ENCODE results near the gene DUSP15. TPM values are rescaled to one million over a fixed set of nuclear protein-coding genes. Genes with fewer than 3 reads are reported as not detected.
A peak's percentile ranks its signal among the peaks of the same experiment; 100 is the strongest.

Gene DUSP15
- total and polyA plus RNA-seq, 12 donors = 2.4 to 17.6 (median 6.1) TPM

DNA sequence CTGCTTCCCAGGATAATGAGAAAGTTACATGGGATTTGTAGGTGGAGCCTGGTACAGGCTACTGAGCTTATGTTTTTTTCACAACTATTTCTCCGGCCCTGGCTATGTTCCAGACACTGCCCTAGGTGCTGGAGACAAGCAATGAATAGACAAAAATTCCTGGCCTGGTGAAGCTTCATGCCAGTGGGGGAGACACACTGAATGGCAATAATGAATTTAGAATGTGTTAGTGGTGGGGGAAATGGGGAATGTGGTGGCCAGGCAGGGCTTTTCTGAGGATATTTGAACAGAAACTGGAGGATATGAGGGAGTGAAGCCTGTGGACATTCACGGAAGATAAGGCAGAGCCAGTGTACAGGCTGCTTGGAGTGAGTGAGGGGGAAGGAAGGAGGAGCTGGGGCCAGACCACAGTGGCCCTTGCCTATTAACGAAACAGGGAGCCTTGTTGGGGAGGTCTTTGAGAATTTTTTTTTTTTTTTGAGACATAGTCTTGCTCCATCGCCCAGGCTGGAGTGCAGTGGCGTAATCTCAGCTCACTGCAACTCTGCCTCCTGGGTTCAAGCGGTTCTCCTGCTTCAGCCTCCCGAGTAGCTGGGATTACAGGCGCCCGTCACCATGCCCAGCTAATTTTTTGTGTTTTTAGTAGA, 31.6 kb downstream of the DUSP15 start:
- intact Hi-C loops (cut with DNase I) = no loop called here
- H3K27ac ChIP-seq = peak overlapping the region in 1 of 5 donors; percentile 50
- DNase-seq = peak in 1 of 7 donors; percentile 31
- no peak for TF ChIP-seq POLR2A (IDR thresholded peaks at IDR 0.05)
- TF ChIP-seq, protein P1, sequence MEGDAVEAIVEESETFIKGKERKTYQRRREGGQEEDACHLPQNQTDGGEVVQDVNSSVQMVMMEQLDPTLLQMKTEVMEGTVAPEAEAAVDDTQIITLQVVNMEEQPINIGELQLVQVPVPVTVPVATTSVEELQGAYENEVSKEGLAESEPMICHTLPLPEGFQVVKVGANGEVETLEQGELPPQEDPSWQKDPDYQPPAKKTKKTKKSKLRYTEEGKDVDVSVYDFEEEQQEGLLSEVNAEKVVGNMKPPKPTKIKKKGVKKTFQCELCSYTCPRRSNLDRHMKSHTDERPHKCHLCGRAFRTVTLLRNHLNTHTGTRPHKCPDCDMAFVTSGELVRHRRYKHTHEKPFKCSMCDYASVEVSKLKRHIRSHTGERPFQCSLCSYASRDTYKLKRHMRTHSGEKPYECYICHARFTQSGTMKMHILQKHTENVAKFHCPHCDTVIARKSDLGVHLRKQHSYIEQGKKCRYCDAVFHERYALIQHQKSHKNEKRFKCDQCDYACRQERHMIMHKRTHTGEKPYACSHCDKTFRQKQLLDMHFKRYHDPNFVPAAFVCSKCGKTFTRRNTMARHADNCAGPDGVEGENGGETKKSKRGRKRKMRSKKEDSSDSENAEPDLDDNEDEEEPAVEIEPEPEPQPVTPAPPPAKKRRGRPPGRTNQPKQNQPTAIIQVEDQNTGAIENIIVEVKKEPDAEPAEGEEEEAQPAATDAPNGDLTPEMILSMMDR (IDR thresholded peaks at IDR 0.05) = no peak
- peaks cover 8 to 23% of the 10 kb centered on the region in 2 donors for H3K4me1 ChIP-seq (replicated peaks in 1 of 2)
- no peaks in the 10 kb centered on the region for H3K9me3 ChIP-seq (replicated peaks in 1 of 3)
- WGBS, 4 donors = 75 to 82% (median 77%) methylated on average over 9 of the region's 9 CpGs
- H3K4me3 ChIP-seq = no peak overlapping the region
- H3K36me3 ChIP-seq (replicated peaks in 1 of 2) = no peaks in the 10 kb centered on the region
- no peaks in the 10 kb centered on the region for H3K27me3 ChIP-seq

DNA sequence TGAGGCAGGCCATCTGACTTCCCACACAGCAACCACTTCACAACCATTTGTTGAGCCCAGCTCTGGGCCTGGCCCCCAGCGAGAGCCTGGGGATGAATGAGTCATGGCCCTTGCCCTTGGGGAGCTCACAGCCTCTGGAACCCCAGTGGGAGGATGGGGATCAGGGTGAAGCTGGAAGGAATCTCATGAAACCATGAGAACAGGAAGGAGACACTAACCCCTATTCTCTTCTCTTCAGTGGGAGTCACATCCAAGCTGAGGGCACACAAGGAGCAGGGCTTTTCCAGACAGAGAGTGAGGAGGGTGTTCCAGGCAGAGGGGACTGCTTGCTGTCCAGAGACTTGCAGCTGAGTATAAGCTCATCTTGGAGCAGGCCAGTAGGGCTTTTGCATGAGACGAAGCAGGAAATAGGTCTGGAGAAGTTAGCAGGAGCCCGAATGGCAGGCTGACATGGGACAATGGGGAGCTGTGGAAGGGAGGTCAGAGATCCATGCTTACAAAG, 32.4 kb downstream of the DUSP15 start:
- no peaks in the 10 kb centered on the region for H3K27me3 ChIP-seq
- intact Hi-C loops (cut with DNase I) = no loop called here
- H3K4me3 ChIP-seq = no peak overlapping the region
- DNase-seq = peak in 1 of 7 donors; percentile 26
- TF ChIP-seq POLR2A (IDR thresholded peaks at IDR 0.05) = no peak
- TF ChIP-seq, protein P1 (IDR thresholded peaks at IDR 0.05) = no peak
- H3K27ac ChIP-seq = peak overlapping the region in 1 of 5 donors; percentile 50
- peaks cover 8 to 23% of the 10 kb centered on the region in 2 donors for H3K4me1 ChIP-seq (replicated peaks in 1 of 2)
- no peaks in the 10 kb centered on the region for H3K9me3 ChIP-seq (replicated peaks in 1 of 3)
- no peaks in the 10 kb centered on the region for H3K36me3 ChIP-seq (replicated peaks in 1 of 2)
- WGBS, 4 donors = 43 to 55% (median 48%) methylated on average over 3 of the region's 3 CpGs

DNA sequence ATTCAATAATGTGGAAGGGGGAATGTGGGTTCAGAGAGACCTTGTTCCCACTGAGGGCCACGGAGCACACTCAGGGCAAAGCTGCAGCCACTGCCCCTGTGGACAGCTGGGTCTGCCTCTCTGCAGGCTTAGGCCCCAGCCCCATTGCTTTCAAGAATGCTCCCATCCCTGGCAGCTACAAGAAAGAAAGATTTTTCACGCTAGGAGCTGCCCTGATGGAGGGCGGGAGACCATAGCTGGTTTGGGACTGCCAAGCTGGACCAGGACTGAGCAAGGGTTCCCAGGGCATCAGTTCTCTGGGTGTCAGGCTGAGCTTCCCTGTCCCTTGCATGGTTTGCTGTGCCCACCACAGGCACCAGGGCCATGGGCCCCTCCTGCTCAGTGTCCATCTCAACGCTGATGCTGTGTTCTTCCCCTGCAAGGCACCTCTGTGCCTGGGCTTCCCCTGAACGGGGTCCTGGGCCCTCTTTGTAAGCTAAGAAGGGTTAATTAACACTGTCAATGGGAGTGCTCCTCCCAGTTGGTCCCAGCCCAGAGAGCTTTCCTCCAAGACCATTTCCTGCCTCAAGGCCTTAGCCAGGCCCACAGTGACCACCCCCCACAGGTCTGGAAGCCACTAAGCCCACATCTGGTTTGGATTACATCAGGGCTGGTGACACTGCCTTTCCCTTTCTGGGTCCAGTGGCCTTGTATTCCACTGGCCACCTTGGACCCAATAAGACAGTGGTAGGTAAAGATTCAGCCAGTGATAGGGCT, 33.3 kb downstream of the DUSP15 start:
- H3K9me3 ChIP-seq (replicated peaks in 1 of 3) = no peaks in the 10 kb centered on the region
- peak overlapping the region in 1 of 5 donors; percentile 8 for H3K27ac ChIP-seq
- no peak for DNase-seq
- H3K36me3 ChIP-seq (replicated peaks in 1 of 2) = no peaks in the 10 kb centered on the region
- no peaks in the 10 kb centered on the region for H3K27me3 ChIP-seq
- H3K4me1 ChIP-seq (replicated peaks in 1 of 2) = peaks cover 8 to 23% of the 10 kb centered on the region in 2 donors
- no peak for TF ChIP-seq POLR2A (IDR thresholded peaks at IDR 0.05)
- TF ChIP-seq, protein P1 (IDR thresholded peaks at IDR 0.05) = no peak
- no peak overlapping the region for H3K4me3 ChIP-seq
- intact Hi-C loops (cut with DNase I) = no loop called here
- 71 to 84% (median 79%) methylated on average over 2 to 5 of the region's 5 CpGs for WGBS, 4 donors

Measured in adrenal gland (tissue), 12 donors.